ENCODE results near the gene OPALIN.

OPALIN gene

DNA sequence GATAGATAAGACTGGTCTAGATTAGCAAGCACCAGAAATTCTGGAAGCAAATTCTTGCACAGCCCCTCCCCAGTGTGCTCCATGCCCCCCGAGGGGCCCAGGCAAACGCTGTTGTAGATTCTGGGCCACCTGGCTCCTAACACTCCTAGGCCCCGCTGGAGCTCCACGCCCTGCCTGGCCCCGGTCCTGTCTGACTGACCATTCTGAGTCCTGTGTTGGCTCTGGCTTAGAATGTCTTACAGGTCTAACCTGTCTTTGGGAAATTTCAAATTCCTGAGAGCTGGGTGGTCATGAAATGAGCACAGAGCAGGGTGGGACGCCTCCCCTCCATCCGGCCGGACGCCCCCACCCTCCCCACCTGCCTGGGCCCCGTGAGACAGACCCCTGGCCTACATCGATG lies 12.6 kb upstream of the OPALIN start:
- no peak for DNase-seq

GRCh38 chr10:96370584-96371157 lies 11.9 kb upstream of the OPALIN start:
- DNase-seq = peak in 3 of 4 experiments; percentile 12 to 29 (median 25)

DNA sequence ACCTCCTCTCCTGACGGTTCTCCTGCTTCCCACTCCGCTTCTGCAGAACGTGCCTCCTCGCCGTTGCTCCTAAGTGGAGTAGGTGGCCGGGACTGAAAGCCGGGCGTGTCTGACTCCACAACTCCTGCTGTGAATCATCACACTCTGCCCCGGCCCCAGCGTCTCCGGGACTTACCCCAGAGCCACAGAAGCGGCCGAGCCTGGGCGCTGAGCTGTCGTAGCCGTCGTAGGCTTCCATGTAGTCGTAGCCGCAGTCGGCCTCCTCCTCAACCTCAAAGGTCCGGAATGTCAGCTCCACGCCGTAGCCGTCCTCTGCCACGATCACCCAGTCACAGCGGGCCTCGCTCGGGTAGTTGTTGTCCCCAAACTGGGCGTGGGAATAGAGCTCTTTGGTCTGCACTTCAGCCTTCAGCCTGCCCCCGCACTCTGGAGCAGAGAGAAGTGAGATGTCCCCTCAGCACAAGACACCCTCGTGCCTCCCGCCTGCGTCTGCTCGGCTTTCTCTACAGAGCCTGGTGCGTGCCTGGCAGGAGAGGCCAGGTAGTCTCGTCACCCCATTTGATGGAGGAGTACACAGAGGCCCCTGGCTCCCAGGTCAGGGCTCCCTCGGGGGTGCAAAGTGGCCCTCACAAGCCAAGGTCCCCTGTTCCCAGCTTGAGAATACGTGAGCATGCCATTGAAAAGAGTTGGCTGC lies 11.2 kb upstream of the OPALIN start:
- DNase-seq = no peak

- DNase-seq = no peak
Observed at GRCh38 chr10:96368971-96369370, 10.2 kb upstream of the OPALIN start.

GRCh38 chr10:96367470-96367869 lies 8.7 kb upstream of the OPALIN start:
- no peak for DNase-seq

DNA sequence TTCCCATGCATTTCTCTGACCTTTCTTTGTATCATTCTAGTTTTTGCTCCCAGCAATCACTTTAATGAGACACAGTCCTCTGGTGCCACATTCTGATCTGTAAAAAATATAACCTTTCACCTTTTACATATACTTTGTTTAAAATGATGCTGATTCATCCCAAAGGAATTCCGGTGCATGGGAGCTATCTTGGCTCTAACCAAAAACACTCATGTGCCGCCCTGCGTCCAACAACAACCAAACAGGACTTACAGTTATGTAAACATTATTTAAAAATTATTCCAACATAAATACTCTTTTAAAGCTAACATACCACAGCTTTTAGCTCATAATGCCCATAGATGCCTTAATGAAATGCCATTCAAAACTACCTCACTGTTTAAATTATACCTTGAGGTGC lies 7.7 kb upstream of the OPALIN start:
- no peak for DNase-seq

- no peak for DNase-seq
Observed at GRCh38 chr10:96365571-96365970, 6.8 kb upstream of the OPALIN start.

DNA sequence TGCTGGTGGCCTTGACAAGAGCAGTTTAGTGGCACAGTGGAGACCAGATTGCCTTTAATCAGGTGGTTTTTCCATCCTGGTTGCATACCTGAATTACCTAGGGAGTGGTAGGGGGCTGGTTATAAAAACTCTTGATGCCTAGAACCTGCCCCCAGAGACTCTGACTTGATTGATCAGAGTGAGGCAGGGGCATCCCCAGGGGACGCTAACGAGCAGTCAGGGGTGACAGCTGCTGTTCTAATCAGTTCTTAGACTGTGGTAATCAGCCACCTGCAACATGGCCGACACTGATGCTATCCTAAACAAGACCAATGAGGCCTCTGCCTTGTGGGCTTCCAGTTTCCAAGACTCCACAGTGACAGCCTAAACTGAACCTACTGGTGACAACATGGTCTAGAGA lies 2.0 kb upstream of the OPALIN start:
- DNase-seq = no peak

GRCh38 chr10:96360331-96360730 lies 1.5 kb upstream of the OPALIN start:
- no peak for DNase-seq

DNA sequence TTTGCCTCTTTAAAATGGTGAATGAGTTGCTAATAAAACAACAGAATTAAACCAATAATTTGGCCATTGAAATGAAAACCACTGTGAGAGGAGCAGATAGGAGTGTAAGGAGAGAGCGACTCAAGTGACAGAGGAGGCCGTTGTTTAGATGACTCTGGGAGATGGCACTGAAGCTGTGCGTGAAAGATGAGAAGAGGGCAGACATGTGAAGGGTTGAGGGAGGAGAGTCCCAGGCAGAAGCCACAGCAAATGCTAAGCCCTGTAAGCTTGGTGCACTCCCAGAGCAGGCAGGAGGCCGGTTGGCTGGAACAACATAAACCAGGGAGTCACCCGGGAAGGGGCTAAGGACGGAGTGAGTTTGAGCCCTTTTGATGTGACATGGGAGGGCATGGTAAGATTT lies 814 bp upstream of the OPALIN start:
- DNase-seq = no peak

DNA sequence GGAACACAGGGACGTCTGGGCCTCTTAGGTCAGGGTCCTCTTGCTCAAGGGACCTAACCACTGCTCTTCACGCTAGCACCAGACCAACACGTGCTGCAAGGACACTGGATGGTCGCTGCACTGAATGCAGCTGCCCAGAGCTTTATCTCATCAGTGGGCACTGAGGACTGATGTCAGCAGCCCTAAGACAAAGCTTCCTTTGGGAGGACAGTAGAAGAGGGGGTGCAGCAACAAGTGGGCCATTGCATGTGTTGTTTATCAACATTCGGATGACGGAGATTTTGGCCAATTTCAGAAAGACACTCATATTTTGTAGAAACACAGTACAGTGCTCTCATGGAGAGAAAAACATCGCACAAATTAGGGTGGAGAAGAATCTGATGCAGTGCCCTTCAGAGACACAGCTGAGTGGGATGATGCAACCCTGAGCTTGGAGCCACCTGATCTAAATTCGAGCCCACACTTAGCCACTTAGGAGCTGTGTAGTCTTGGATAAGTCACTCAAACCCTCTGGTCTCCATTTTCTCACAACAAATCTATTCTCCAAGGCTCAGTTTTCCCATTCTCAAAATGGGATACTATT lies 1.7 kb downstream of the OPALIN start:
- DNase-seq = no peak

GRCh38 chr10:96352582-96352981 lies 6.2 kb downstream of the OPALIN start:
- DNase-seq = no peak

DNA sequence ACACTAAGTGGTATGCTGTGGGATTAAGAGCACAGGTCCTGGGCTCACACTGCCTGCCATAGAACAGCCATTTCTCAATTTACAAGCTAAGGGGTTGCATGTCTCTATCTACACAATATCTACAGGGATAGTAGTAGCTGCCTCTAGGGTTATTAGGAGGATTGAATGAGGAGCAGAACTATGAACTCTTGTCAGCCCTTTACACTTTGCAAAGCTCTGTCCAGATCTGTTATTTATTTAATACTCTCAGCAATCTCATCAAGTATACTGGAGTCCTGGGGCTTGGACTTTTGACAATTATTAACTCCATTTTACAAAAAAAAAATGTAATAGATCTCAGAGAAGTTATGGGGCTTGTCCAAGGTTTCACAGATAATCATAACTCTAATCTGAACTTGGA lies 6.8 kb downstream of the OPALIN start:
- DNase-seq = no peak

DNA sequence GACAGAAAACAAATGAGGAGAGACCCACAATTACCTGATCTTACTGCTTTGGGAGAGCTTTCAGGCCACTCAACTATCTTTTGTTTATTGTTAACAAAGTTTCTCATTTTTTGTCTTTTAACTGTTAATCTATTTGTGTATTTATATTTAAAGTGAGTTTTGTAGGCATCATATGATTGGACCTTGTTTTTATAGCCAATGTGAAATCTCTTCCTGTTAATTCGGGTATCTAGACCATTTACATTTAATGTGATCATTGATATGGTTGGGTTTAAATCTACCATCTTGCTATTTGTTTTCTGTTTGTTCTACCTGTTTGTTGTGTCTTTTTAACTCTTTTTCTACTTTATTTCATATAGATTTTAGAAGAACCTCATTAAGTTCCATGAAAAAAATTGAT lies 12.5 kb downstream of the OPALIN start:
- DNase-seq = no peak

DNA sequence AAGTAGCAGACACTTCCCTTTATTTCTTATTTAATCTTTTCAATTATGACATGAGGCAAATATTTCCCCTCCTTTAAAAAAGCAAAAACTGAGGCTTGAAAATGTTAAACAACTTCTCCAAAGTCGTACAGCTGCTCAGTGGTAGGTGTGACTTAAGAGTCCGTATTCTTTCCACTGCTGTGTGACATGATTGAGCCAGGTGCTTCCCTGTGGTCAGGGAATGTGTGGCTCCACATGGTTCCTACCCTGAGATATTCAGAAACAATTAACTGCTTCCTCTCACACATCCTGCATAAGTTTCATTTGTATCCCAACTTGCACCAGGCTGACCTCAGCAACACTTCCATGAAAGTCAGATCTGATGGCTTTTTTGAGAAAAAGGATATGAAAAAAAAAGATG lies 13.6 kb downstream of the OPALIN start:
- no peak for DNase-seq

GRCh38 chr10:96344178-96344577 lies 14.6 kb downstream of the OPALIN start:
- no peak for DNase-seq

GRCh38 chr10:96342402-96342801 lies 16.4 kb downstream of the OPALIN start:
- no peak for DNase-seq

DNA sequence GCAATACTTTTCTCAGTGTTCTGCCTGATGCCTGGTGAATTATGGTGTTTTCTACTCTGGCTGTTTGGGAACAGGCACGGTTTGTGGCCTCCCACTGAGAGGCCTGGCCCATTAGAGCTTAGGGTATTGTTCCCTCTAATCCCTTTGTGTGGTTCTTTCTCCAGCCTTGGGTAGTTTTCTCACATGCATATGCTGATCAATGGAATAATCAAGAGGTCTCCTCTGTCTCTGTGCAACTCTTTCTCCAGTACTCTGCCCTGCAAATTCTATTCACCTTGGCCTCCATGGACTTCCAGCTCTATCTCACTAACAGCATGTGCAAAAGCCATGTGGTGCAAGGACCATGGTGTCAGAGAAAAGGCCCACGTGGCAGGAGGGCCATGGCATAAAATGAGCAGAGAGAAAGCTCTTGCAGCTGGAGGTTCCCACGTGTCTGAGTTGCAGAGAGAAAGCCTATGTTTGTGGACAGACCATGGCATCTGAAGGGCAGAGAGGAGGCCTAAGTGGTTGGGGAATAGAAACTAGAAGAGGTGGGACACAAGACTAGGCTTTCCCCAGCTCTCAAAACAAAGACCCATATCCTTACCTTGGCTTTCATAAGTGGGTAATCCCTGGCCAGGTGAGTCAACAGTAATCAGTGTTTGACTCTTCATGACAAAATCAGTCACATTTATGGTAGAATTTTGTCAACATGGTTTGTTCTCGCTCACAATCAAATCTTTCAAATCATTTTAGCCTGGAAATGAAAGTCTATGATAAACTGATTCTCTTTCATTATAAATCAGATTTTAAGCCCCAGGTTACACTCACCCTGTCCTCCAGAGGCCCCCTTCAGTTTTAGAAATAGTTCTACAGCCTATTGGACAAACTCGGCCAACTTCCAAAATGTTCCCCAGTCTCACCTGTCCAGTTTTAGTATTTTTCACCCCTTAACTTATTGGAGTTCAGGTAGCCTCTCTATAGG lies 17.3 kb downstream of the OPALIN start:
- DNase-seq = no peak

DNA sequence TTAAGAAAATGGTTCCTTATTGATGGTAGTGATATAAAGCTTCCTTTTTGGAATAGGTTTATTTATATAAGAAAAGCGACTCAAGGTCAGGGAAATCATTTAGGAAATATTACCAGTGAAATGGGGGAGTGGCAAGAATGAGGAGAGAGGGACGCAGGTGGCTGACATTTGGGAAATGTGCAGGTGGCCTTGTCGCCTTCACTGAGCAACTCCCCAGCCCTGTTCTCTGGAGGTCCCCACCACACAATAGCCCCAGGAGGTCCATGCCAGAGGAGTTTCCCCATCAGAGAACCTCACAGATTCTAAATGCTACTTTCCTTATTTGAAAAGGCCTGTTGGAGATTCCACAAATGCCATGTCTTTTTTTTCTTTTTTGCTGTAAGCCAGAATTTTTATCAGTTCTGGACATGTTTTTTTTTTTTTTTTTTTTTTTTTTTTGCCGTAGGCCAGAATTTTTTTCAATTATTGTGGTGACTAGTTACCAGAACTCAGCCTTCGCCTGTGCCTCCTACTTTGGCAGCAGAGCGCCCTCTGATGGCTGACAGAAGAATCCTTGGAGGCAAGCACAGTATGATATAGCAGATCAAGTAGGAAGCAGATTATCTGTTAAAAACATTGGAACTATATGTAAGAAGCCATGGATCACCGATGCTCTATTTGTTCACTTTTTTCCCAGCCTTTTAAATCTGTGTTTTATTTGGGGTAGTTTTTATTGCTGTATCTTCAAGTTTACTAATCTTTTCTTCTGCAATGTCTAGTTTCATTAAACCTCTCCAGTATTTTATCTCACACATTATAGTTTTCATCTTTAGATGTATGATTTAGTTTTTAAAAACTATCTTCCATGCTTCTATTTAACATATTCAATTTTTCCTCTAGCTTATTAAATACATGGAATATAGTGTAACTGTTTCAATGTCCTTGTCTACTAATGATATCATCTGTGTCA lies 18.6 kb downstream of the OPALIN start:
- peak in 3 of 4 experiments; percentile 8 to 29 (median 15) for DNase-seq

DNA sequence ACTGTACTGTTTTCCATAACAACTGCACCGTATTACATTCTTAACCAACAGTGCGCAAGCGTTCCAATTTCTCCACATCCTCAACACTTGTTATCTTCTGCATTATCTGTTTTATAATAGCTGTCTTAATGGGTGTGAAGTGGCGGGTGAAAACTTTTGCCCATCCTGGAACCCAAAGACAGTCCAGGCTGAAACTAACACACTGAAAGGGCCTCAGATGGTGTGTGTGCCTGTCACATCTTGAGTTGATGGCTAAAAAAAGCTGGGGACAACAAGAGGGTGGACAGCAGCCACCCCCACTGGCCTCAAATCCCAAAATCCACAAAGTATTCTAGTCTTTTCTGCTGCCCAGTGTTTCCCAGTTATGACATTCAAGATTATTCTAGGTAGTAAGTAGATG lies 19.4 kb downstream of the OPALIN start:
- DNase-seq = no peak

DNA sequence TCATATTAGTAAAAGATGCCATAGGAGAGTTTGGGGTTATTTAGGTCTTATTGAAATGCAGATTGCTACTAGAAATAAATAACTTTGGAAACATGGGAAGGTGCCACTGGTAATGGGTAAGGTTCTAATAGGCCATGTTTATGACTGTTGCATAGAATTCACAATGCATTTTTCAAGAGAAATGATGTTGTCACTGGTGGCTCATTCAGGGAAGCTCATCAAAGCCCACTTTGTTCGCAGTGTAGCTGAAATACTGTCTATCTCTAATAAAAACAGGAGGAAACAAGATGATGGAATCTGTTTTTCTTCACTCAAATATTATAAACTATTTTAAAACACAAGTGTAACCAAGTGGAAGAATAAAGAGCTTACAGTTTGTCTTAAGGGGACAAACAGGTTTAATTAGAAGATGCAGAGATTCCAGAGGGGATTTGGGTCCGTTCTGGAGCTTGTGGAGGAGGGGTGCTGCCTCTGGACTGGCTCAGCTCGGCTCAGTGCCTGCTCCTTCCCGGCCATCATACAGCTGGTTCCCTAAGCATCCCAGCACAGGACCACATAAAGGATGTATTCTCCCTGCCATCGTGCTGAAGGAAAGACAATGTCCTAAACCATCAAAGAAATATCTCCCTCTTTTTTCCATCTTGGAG lies 20.4 kb downstream of the OPALIN start:
- DNase-seq = no peak

- DNase-seq = no peak
Observed at GRCh38 chr10:96337106-96337505, 21.7 kb downstream of the OPALIN start.

Data from activated naive CD4-positive, alpha-beta T cell (primary cell).